Stimulated activated CD4-positive, alpha-beta T cell treated with anti-CD3 and anti-CD28 coated beads, Interleukin-2, amount 100 ng/mL, for 48 hours (primary cell): ENCODE results near the gene AMBRA1.
"Not testable (repeated sequence)": the region's sequence is repeated elsewhere in the genome, so short reads cannot be mapped to it uniquely, and the experiment has no call there.

Experiments used
- DNase-seq, 2 donors: peaks; one replicate each; pipeline ENCODE4 v3.0.0-alpha.2; 2020

The AMBRA1 gene

GRCh38 chr11:46611526-46612304 lies 17.9 kb upstream of the AMBRA1 start:
- no peak for DNase-seq

DNA sequence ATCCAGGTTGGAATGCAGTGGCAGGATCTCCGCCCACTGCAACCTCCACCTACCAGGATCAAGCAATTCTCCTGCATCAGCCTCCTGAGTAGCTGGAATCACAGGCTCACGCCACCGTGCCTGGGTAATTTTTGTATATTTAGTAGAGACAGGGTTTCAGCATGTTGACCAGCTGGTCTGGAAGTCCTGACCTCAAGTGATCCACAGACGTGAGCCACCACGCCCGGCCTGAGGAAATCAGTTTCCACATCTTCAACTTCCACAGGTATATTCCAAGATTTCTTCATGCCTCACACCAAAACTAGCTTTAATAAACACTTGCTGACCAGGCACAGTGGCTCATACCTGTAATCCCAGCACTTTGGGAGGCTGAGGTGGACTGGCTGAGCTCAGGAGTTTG lies 15.6 kb upstream of the AMBRA1 start:
- DNase-seq, result no peak

DNA sequence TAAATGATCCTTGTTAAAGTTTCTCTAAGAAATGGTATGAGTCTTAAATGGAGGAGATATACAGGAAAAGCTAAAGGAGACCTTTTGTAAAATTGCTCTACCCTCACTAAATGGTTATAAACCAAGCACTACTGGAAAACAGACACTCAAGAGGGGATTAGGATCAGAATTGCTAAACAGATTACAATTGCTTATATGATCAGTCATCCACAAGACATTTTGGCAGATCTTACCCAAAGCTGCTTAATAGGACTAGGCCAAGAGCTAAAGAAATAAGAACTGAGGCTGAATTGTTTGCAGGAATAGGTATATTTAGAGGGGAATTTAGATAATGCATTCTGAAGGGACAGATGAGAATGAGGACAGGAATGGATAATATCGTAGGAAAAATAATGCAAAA lies 13.7 kb upstream of the AMBRA1 start:
- no peak for DNase-seq

GRCh38 chr11:46604796-46605195 lies 11.0 kb upstream of the AMBRA1 start:
- no peak for DNase-seq

DNA sequence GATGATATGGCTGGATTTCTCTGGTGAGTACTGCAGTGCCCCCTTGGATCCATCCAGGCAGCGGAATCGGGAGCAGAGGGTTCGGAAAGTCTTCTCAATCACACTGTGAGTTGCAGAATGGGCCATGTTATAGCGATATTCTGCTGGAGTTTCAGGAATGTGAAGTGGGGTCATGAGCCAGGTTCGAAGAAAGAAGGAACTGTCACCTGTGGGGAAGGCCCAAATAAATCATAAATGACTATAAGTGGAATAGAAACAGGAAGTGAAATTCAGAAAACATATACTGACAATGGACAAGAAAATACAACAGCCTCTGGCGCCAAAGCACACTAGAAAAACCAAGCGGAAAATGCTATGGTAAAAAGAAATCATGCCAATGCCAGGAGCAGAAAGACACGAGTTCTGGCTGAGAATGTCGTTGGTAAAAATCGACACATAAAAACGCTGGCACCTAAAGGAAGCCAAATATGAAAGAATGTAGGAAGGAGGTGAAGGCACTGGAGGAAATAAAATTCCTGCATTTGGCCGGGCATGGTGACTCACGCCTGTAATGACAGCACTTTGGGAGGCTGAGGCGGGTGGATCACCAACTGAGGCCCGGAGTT lies 10.0 kb upstream of the AMBRA1 start:
- DNase-seq, result no peak

GRCh38 chr11:46601129-46601528 lies 7.3 kb upstream of the AMBRA1 start:
- no peak for DNase-seq

- no peak for DNase-seq
These were observed 6.6 kb upstream of the AMBRA1 start for GRCh38 chr11:46600194-46600960.

DNA sequence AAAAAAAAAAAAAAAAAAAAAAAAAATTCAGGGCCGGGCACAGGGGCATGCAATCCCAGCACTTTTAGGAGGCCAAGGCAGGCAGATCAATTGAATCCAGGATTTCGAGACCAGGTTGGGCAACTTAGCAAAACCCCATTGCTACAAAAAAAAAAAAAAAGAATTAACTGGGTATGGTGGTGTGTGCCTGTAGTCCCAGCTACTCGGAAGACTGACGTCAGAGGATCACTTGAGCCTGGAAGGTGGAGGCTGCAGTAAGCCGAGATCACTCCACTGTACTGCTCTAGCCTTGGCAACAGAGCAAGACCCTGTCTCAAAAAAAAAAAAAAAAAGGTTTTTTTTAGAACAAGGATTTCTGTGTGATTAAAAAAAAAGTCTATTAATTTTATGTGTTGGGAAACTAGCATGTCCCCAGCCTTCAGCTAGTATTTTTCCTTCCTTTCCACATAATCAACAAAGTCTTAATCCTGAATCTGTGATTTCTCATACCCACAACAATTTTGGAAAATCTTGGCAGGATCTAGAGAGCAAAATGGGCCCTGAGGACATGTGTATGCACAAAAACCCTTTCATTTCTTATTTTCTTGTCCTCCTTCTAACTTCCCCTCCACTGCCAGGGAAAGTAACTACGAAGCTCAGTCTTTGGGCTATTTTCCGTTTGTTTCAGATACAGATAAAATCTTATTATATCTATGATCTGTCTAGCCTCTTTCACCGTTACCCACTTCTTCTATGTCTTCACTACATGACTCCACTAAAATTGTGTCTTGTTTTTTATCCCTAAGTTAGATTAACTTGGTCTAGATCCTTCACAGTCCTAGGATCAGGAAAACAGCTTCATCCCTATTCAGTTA lies 5.7 kb upstream of the AMBRA1 start:
- no peak for DNase-seq

GRCh38 chr11:46597609-46598219 lies 3.9 kb upstream of the AMBRA1 start:
- no peak for DNase-seq

DNA sequence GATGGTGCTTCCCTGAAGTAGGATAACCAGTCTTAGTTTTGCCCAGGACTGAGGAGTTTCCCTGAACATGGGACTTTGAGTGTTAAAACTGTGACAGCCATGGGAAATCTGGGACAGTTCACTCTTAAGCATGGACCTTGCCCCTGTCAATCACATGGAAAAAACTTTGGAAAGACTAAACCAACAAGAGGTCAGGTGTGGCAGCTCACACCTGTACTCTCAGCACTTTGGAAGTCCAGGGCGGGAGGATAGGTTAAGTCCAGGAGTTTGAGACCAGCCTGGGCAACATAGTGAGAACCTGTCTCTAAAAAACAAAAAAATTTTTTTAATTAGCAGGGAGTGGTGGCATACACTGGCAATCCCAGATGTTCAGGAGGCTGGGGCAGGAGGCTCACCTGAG lies 3.3 kb upstream of the AMBRA1 start:
- DNase-seq, result no peak

DNA sequence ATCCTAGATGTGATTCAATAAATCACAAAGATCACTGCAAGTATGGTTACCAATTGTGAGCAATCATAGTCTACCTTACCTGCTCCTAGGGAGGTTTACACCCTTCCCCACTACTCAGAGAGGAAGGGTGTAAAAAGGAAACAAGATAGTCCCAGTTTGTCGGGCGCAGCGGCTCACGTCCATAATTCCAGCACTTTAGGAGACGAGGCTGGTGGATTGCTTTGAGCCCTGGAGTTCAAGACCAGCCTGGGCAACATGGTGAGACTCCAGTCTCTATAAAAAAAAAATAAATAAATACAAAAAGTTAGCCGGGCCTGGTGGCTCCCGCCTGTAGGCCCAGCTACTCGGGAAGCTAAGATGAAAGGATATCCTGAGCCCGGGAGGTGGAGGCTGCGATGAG lies 962 bp upstream of the AMBRA1 start:
- DNase-seq, result no peak

DNA sequence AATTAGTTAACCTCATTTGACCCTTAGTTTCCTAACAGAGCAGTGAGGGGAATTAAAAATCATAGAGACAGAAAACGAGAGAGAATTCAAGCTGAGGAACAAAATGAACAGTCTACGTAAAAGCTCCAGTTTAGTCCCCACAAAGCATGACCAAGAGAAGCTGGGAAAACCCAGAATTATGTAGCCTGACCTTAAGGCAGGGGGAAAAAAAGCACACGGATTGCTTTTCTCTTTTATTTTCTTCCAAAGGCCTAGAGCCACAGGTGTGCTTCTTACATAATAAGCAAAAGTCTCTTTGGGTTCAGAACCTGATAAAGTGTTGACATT lies 514 bp upstream of the AMBRA1 start:
- no peak for DNase-seq

GRCh38 chr11:46590740-46591605 lies 2.9 kb downstream of the AMBRA1 start:
- DNase-seq, result no peak

GRCh38 chr11:46588915-46589314 lies 4.9 kb downstream of the AMBRA1 start:
- DNase-seq, result no peak

DNA sequence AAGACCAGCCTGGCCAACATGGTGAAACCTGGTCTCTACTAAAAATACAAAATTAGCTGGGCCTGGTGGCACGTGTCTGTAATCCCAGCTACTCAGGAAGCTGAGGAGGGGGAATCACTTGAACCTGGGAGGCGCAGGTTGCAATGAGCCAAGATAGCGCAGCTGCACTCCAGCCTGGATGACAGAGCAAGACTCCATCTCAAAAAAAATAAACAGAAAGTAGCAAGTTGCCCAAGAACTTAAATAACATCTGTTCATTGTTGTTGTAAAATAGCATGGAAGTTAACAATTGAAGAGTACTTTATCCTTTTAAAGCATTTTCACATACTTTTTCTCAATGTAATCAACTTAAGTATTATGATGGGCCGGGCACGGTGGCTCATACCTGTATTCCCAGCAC lies 5.7 kb downstream of the AMBRA1 start:
- DNase-seq, result no peak

DNA sequence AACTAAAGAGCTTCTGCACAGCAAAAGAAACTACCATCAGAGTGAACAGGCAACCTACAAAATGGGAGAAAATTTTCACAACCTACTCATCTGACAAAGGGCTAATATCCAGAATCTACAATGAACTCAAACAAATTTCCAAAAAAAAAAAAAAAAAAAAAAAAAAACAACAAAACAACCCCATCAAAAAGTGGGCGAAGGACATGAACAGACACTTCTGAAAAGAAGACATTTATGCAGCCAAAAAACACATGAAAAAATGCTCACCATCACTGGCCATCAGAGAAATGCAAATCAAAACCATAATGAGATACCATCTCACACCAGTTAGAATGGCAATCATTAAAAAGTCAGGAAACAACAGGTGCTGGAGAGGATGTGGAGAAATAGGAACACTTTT lies 10.3 kb downstream of the AMBRA1 start:
- DNase-seq, result not testable (repeated sequence)

- no peak for DNase-seq
These were observed 11.2 kb downstream of the AMBRA1 start for GRCh38 chr11:46582588-46582987.

GRCh38 chr11:46577058-46577457 lies 16.8 kb downstream of the AMBRA1 start:
- no peak for DNase-seq

- no peak for DNase-seq
These were observed 19.2 kb downstream of the AMBRA1 start for GRCh38 chr11:46574656-46575055.

- DNase-seq, result no peak
These were observed 22.9 kb downstream of the AMBRA1 start for GRCh38 chr11:46570790-46571398.

GRCh38 chr11:46565232-46565840 lies 28.5 kb downstream of the AMBRA1 start:
- DNase-seq, result no peak
